HepG2 (cell line): ENCODE data around the gene TADA1. TPM values are rescaled to one million over a fixed set of nuclear protein-coding genes. Genes with fewer than 3 reads are reported as not detected.
A peak's percentile ranks its signal among the peaks of the same experiment; 100 is the strongest.

Source experiments
- IRF2 ChIP-seq: IDR thresholded peaks from 2 replicates; pipeline ENCODE4 v1.6.1; 2018; ENCODE audit warnings: missing genetic modification reagents, missing compliant biosample characterization
- KLF16 ChIP-seq, 2 experiments: sonication (generic) in 1 of 2; formaldehyde crosslinking in 1 of 2; IDR thresholded peaks; 2 replicates each; pipeline versions ENCODE4 v1.6.1 to v1.8.0; 2016 to 2023; ENCODE audit warnings: missing genetic modification reagents in 2 of 2, missing compliant biosample characterization in 1 of 2
- KMT2A ChIP-seq: sonication (generic); formaldehyde crosslinking; IDR thresholded peaks from 2 replicates; pipeline ENCODE4 v1.4.0; 2020; ENCODE audit warnings: missing genetic modification reagents
- NONO ChIP-seq, 2 experiments: fragments of 450-650 bp in 1 of 2; sonication (generic) in 1 of 2; formaldehyde crosslinking in 1 of 2; IDR thresholded peaks in 1 of 2; conservative IDR thresholded peaks in 1 of 2; 2 replicates each; pipeline versions ENCODE4 v1.6.1 to v1.8.0; 2017 to 2022; ENCODE audit warnings: mild to moderate bottlenecking in 1 of 2, missing genetic modification reagents in 1 of 2, moderate library complexity in 1 of 2
- ZFP37 ChIP-seq: sonication (generic); formaldehyde crosslinking; IDR thresholded peaks from 2 replicates; pipeline ENCODE4 v1.4.0; 2020; ENCODE audit warnings: missing genetic modification reagents, borderline replicate concordance
- ZFYVE20 ChIP-seq: sonication (generic); formaldehyde crosslinking; IDR thresholded peaks from 2 replicates; pipeline ENCODE4 v1.8.0; 2023; ENCODE audit warnings: low read depth, mild to moderate bottlenecking, moderate library complexity, missing genetic modification reagents, borderline replicate concordance
- ZNF260 ChIP-seq: sonication (generic); formaldehyde crosslinking; IDR thresholded peaks from 2 replicates; pipeline ENCODE4 v1.4.0; 2020; ENCODE audit warnings: missing genetic modification reagents, low read depth, mild to moderate bottlenecking, borderline replicate concordance
- polyA plus RNA-seq, 8 experiments: library from polyadenylated mRNA; depleted of rRNA in 3 of 8; stranded (reverse) in 7 of 8; unstranded in 1 of 8; fragments of >200 nt; fragmentation: Illumina TruSeq in 4 of 8; extraction: Trizol in 4 of 8; gene quantifications; 2 replicates each; pipeline versions ENCODE4 v1.2.1 to v1.2.3, GENCODE V29; 2011 to 2016; ENCODE audit warnings: low read depth in 4 of 8, missing spikeins in 1 of 8, mixed read lengths in 1 of 8; ENCODE audit not compliant: insufficient read depth in 1 of 8
- total RNA-seq, 5 experiments: library from RNA; depleted of rRNA; stranded (reverse); fragments of >200 nt; fragmentation: Illumina TruSeq; extraction: Trizol; gene quantifications; 2 replicates each; pipeline ENCODE4 v1.2.3, GENCODE V29; 2016; ENCODE audit warnings: low read depth in 1 of 5
- TF ChIP-seq, protein P1 (sequence below): sonication (generic); formaldehyde crosslinking; IDR thresholded peaks from 2 replicates; pipeline ENCODE4 v1.4.0; 2020; ENCODE audit warnings: missing genetic modification reagents, borderline replicate concordance
- TF ChIP-seq, protein P2 (sequence below): sonication (generic); formaldehyde crosslinking; IDR thresholded peaks from 2 replicates; pipeline ENCODE4 v1.8.0; 2022; ENCODE audit warnings: missing genetic modification reagents, mild to moderate bottlenecking, moderate library complexity, borderline replicate concordance
- TF ChIP-seq, protein P3 (sequence below): sonication (generic); formaldehyde crosslinking; IDR thresholded peaks from 2 replicates; pipeline ENCODE4 v1.5.0; 2020; ENCODE audit warnings: missing genetic modification reagents
- TF ChIP-seq, protein P4 (sequence below): sonication (generic); formaldehyde crosslinking; IDR thresholded peaks from 2 replicates; pipeline ENCODE4 v1.4.0; 2020; ENCODE audit warnings: missing genetic modification reagents
- TF ChIP-seq, protein P5 (sequence below): sonication (generic); formaldehyde crosslinking; IDR thresholded peaks from 2 replicates; pipeline ENCODE4 v1.8.1; 2022; ENCODE audit warnings: mild to moderate bottlenecking, missing genetic modification reagents

TADA1 gene
- total and polyA plus RNA-seq, 2 of the 13 experiments (the other 11 are each of a cell fraction or from before 2014, with no cell fraction given), result 28.3 to 29.1 TPM

DNA sequence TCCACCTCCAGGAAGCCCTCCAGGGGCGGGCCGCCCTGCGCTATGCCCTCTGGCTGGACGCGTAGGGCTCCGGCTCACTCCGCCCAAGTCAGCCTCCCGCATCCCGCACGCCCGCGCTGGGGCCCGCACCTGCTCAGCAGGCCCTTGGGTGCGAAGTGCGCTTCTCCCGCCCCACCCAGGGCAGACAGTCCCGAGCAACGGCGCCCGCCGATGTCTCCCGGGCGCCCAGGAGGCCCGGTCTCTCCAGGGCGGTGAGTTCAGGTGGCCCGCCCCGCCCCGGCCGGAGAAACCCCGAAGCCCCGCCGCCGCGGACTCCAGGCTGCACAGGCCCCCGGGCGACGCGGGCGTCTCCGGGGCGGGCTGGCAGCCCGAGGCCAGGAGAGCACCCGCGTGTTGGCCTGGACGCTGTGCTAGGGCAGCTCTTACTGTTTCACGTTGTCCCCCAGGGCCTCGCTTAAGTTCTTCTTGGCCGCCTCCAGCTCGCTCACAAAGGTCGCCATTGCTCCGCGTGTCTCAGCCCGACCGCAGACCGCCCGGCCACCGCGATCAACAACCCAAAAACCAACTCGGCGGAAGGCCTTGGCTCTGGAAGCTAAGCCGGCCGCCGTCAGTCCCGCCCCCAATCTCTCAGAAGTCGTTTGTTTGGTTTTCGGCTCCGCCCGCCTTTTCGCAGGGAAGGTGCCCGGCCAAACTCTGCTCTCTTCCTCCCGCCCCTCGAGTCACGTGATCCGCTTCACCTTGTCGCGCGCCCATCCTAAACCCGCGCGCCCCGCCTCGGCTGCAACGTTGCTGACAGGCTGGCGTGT, at the start of gene TADA1 (continued):
- TF ChIP-seq, protein P1, sequence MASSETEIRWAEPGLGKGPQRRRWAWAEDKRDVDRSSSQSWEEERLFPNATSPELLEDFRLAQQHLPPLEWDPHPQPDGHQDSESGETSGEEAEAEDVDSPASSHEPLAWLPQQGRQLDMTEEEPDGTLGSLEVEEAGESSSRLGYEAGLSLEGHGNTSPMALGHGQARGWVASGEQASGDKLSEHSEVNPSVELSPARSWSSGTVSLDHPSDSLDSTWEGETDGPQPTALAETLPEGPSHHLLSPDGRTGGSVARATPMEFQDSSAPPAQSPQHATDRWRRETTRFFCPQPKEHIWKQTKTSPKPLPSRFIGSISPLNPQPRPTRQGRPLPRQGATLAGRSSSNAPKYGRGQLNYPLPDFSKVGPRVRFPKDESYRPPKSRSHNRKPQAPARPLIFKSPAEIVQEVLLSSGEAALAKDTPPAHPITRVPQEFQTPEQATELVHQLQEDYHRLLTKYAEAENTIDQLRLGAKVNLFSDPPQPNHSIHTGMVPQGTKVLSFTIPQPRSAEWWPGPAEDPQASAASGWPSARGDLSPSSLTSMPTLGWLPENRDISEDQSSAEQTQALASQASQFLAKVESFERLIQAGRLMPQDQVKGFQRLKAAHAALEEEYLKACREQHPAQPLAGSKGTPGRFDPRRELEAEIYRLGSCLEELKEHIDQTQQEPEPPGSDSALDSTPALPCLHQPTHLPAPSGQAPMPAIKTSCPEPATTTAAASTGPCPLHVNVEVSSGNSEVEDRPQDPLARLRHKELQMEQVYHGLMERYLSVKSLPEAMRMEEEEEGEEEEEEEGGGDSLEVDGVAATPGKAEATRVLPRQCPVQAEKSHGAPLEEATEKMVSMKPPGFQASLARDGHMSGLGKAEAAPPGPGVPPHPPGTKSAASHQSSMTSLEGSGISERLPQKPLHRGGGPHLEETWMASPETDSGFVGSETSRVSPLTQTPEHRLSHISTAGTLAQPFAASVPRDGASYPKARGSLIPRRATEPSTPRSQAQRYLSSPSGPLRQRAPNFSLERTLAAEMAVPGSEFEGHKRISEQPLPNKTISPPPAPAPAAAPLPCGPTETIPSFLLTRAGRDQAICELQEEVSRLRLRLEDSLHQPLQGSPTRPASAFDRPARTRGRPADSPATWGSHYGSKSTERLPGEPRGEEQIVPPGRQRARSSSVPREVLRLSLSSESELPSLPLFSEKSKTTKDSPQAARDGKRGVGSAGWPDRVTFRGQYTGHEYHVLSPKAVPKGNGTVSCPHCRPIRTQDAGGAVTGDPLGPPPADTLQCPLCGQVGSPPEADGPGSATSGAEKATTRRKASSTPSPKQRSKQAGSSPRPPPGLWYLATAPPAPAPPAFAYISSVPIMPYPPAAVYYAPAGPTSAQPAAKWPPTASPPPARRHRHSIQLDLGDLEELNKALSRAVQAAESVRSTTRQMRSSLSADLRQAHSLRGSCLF (CRISPR knock-in tag), result 0 out of 2 replicates have a peak, but pooled peaks have one; percentile 34
- TF ChIP-seq, protein P2, sequence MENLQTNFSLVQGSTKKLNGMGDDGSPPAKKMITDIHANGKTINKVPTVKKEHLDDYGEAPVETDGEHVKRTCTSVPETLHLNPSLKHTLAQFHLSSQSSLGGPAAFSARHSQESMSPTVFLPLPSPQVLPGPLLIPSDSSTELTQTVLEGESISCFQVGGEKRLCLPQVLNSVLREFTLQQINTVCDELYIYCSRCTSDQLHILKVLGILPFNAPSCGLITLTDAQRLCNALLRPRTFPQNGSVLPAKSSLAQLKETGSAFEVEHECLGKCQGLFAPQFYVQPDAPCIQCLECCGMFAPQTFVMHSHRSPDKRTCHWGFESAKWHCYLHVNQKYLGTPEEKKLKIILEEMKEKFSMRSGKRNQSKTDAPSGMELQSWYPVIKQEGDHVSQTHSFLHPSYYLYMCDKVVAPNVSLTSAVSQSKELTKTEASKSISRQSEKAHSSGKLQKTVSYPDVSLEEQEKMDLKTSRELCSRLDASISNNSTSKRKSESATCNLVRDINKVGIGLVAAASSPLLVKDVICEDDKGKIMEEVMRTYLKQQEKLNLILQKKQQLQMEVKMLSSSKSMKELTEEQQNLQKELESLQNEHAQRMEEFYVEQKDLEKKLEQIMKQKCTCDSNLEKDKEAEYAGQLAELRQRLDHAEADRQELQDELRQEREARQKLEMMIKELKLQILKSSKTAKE, result 0 out of 2 replicates have a peak, but pooled peaks have one; percentile 16
- peak; percentile 65 for TF ChIP-seq IRF2
- TF ChIP-seq KLF16 (CRISPR knock-in tag; IDR thresholded peaks at IDR 0.05), result peak in 1 of 2 experiments; percentile 74; a peak in 1 of 4 replicates
- TF ChIP-seq KMT2A (CRISPR knock-in tag), result peak; percentile 39; the same call in 1 of the 2 replicates
- TF ChIP-seq, protein P3, sequence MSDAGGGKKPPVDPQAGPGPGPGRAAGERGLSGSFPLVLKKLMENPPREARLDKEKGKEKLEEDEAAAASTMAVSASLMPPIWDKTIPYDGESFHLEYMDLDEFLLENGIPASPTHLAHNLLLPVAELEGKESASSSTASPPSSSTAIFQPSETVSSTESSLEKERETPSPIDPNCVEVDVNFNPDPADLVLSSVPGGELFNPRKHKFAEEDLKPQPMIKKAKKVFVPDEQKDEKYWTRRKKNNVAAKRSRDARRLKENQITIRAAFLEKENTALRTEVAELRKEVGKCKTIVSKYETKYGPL (CRISPR knock-in tag), result 0 out of 2 replicates have a peak, but pooled peaks have one; percentile 44
- TF ChIP-seq ZFYVE20, result no peak
- TF ChIP-seq ZNF260 (CRISPR knock-in tag), result no peak
- TF ChIP-seq, protein P4, sequence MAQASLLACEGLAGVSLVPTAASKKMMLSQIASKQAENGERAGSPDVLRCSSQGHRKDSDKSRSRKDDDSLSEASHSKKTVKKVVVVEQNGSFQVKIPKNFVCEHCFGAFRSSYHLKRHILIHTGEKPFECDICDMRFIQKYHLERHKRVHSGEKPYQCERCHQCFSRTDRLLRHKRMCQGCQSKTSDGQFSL (CRISPR knock-in tag), result no peak
- TF ChIP-seq, protein P5, sequence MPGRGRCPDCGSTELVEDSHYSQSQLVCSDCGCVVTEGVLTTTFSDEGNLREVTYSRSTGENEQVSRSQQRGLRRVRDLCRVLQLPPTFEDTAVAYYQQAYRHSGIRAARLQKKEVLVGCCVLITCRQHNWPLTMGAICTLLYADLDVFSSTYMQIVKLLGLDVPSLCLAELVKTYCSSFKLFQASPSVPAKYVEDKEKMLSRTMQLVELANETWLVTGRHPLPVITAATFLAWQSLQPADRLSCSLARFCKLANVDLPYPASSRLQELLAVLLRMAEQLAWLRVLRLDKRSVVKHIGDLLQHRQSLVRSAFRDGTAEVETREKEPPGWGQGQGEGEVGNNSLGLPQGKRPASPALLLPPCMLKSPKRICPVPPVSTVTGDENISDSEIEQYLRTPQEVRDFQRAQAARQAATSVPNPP, result peak; percentile 32; the same call in 1 of the 2 replicates
- no peak for TF ChIP-seq NONO (IDR thresholded peaks at IDR 0.05)
- peak; percentile 87 for TF ChIP-seq NONO (CRISPR knock-in tag; conservative IDR thresholded peaks at IDR 0.05)
- TF ChIP-seq ZFP37 (CRISPR knock-in tag), result peak; percentile 36; the same call in 1 of the 2 replicates
